ENCODE data around the gene PRKN.

Gene PRKN

DNA sequence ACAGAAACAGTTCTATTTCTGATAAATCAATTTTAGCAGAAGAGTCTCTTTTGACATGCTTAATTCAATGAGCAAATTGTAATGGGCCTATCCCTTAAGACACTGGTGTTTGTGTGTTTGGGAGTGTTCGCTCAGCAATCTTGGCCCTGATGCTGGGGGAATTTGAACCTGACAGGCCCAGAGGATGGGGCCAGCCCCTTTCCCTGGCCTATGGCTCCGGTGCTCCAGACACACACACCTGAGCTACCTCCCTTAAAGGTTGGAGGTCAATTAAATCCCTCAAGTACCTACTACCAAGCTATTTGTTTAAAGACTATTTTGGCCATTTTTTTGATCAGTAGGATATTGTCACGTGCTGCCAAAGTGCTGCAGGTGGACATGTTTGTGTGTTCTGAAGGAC is 549.3 kb downstream of the PRKN start:
- no peak for ATAC-seq
- TF ChIP-seq ARNTL (CRISPR knock-in tag; IDR thresholded peaks at IDR 0.05; ENCODE audit: borderline replicate concordance, low read depth) (no peak), TCF4 (CRISPR knock-in tag; IDR thresholded peaks at IDR 0.05; ENCODE audit: borderline replicate concordance) (no peak), RARB (CRISPR knock-in tag; IDR thresholded peaks at IDR 0.05) (no peak)

DNA sequence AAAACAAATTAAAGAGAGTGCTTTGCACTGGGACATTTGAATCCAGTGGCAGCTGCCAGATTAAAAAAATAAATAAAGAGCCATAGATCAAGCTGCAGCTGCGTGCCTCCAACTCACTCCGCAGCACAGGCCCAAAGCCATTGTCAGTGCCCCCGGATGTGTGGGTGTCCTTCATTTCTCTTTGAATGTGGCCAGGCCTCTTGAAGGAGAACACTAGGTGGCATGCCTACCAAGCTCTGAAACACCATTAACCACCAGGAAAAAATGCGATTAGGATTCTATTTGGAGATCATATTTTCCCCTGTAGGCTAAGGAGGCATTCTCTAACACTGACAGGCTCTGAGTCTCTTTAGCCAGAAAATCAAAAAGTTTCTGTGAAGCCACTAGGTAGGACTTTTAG is 549.8 kb downstream of the PRKN start:
- ATAC-seq, result no peak

GRCh38 chr6:162173466-162173865 is 554.1 kb downstream of the PRKN start:
- TF ChIP-seq BACH2 (CRISPR knock-in tag; IDR thresholded peaks at IDR 0.05; ENCODE audit: borderline replicate concordance) (no peak), ZNF70 (CRISPR knock-in tag; IDR thresholded peaks at IDR 0.05) (no peak), ISL1 (CRISPR knock-in tag; IDR thresholded peaks at IDR 0.05) (no peak), TCF4 (CRISPR knock-in tag; IDR thresholded peaks at IDR 0.05; ENCODE audit: borderline replicate concordance) (no peak), ZC3H10 (CRISPR knock-in tag; IDR thresholded peaks at IDR 0.05) (no peak)
- no peak for ATAC-seq

More for the DNA sequence above, 549.8 kb downstream of the PRKN start:
- TF ChIP-seq POU6F1 (CRISPR knock-in tag; IDR thresholded peaks at IDR 0.05; ENCODE audit: borderline replicate concordance, low read depth) (no peak), ZFP3 (CRISPR knock-in tag; IDR thresholded peaks at IDR 0.05) (no peak), TOX (CRISPR knock-in tag; IDR thresholded peaks at IDR 0.05; ENCODE audit: borderline replicate concordance) (no peak), BACH2 (CRISPR knock-in tag; IDR thresholded peaks at IDR 0.05; ENCODE audit: borderline replicate concordance) (no peak)
- TF ChIP-seq, protein P1, sequence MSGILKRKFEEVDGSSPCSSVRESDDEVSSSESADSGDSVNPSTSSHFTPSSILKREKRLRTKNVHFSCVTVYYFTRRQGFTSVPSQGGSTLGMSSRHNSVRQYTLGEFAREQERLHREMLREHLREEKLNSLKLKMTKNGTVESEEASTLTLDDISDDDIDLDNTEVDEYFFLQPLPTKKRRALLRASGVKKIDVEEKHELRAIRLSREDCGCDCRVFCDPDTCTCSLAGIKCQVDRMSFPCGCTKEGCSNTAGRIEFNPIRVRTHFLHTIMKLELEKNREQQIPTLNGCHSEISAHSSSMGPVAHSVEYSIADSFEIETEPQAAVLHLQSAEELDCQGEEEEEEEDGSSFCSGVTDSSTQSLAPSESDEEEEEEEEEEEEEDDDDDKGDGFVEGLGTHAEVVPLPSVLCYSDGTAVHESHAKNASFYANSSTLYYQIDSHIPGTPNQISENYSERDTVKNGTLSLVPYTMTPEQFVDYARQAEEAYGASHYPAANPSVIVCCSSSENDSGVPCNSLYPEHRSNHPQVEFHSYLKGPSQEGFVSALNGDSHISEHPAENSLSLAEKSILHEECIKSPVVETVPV (CRISPR knock-in tag; IDR thresholded peaks at IDR 0.05), result no peak

DNA sequence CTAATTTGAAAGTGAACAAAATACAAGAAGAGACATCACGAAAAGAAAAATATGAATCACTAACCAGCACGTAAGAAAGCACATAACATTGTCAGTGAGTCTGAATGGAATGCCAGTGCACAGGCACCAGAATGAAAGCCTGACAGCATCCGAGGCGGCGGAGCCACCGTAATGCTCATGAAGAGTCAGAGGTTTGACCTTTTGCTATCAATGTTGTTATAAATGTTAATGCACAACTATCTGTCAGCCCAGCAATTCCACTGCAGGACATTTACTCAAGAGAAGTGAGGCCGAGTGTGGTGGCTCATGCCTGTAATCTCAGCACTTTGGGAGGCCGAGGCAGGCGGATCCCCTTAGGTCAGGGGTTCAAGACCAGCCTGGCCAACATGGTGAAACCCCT is 562.1 kb downstream of the PRKN start:
- TF ChIP-seq PATZ1 (CRISPR knock-in tag; IDR thresholded peaks at IDR 0.05; ENCODE audit: borderline replicate concordance), result no peak
- TF ChIP-seq ESRRG (CRISPR knock-in tag; IDR thresholded peaks at IDR 0.05), result no peak
- no peak for TF ChIP-seq BACH2 (CRISPR knock-in tag; IDR thresholded peaks at IDR 0.05; ENCODE audit: borderline replicate concordance)
- no peak for ATAC-seq

GRCh38 chr6:162157167-162157870 is 570.2 kb downstream of the PRKN start:
- TF ChIP-seq OSR1 (CRISPR knock-in tag; IDR thresholded peaks at IDR 0.05), result no peak
- no peak for TF ChIP-seq ZNF8 (CRISPR knock-in tag; IDR thresholded peaks at IDR 0.05)
- TF ChIP-seq RARB (CRISPR knock-in tag; IDR thresholded peaks at IDR 0.05), result no peak
- TF ChIP-seq ZNF565 (CRISPR knock-in tag; conservative IDR thresholded peaks at IDR 0.05; ENCODE audit: low read depth), result no peak
- TF ChIP-seq PPARA (CRISPR knock-in tag; IDR thresholded peaks at IDR 0.05; ENCODE audit: borderline replicate concordance), result no peak
- TF ChIP-seq SNAI2 (CRISPR knock-in tag; IDR thresholded peaks at IDR 0.05), result no peak
- no peak for TF ChIP-seq ZFP3 (CRISPR knock-in tag; IDR thresholded peaks at IDR 0.05)
- no peak for TF ChIP-seq ESRRG (CRISPR knock-in tag; IDR thresholded peaks at IDR 0.05)
- no peak for TF ChIP-seq ZNF70 (CRISPR knock-in tag; IDR thresholded peaks at IDR 0.05)
- TF ChIP-seq, protein P1 (CRISPR knock-in tag; IDR thresholded peaks at IDR 0.05), result no peak
- TF ChIP-seq CSDC2 (CRISPR knock-in tag; IDR thresholded peaks at IDR 0.05), result no peak
- TF ChIP-seq BACH2 (CRISPR knock-in tag; IDR thresholded peaks at IDR 0.05; ENCODE audit: borderline replicate concordance), result no peak
- no peak for TF ChIP-seq ZC3H10 (CRISPR knock-in tag; IDR thresholded peaks at IDR 0.05)
- no peak for TF ChIP-seq ARNTL (CRISPR knock-in tag; IDR thresholded peaks at IDR 0.05; ENCODE audit: borderline replicate concordance, low read depth)
- no peak for ATAC-seq

Measured in SK-N-SH treated with all-trans-retinoic acid at 6 μM for 48 hours (cell line).